HEK293 (cell line): ENCODE measurements around the gene OR2T4.

Experiments used
- FEZF1 ChIP-seq: fragments of 450-650 bp; formaldehyde crosslinking; IDR thresholded peaks from 2 replicates; pipeline ENCODE4 v1.5.1; 2016; ENCODE audit warnings: missing biosample characterization, missing genetic modification characterization
- HOXA7 ChIP-seq: sonication (generic); formaldehyde crosslinking; IDR thresholded peaks from 2 replicates; pipeline ENCODE4 v1.8.1; 2022; ENCODE audit warnings: missing genetic modification reagents, borderline replicate concordance
- ZFHX2 ChIP-seq: fragments of 450-650 bp; formaldehyde crosslinking; conservative IDR thresholded peaks from 2 replicates; pipeline ENCODE4 v1.5.1; 2016; ENCODE audit warnings: missing biosample characterization, missing genetic modification characterization
- ZFP3 ChIP-seq: fragments of 450-650 bp; formaldehyde crosslinking; IDR thresholded peaks from 2 replicates; pipeline ENCODE4 v1.5.1; 2016; ENCODE audit warnings: low read depth, missing biosample characterization, missing genetic modification characterization
- ZNF184 ChIP-seq: fragments of 450-650 bp; IDR thresholded peaks from 2 replicates; pipeline ENCODE4 v1.5.1; 2018; ENCODE audit warnings: missing biosample characterization, mild to moderate bottlenecking, missing genetic modification characterization
- ZNF24 ChIP-seq: fragments of 450-650 bp; formaldehyde crosslinking; IDR thresholded peaks from 2 replicates; pipeline ENCODE4 v1.5.1; 2016; ENCODE audit warnings: missing biosample characterization, missing genetic modification characterization
- ZNF335 ChIP-seq: fragments of 450-650 bp; formaldehyde crosslinking; conservative IDR thresholded peaks from 2 replicates; pipeline ENCODE4 v1.5.1; 2016; ENCODE audit warnings: missing biosample characterization, missing genetic modification characterization
- ZNF776 ChIP-seq: fragments of 450-650 bp; formaldehyde crosslinking; IDR thresholded peaks from 2 replicates; pipeline ENCODE4 v1.5.0; 2017; ENCODE audit warnings: missing biosample characterization, missing genetic modification characterization, borderline replicate concordance
- ZSCAN16 ChIP-seq: fragments of 450-650 bp; formaldehyde crosslinking; IDR thresholded peaks from 2 replicates; pipeline ENCODE4 v1.5.1; 2016; ENCODE audit warnings: missing biosample characterization, missing genetic modification characterization
- ZSCAN23 ChIP-seq: fragments of 450-650 bp; formaldehyde crosslinking; IDR thresholded peaks from 2 replicates; pipeline ENCODE4 v1.5.1; 2016; ENCODE audit warnings: missing biosample characterization, missing genetic modification characterization
- TF ChIP-seq, protein P1 (sequence below): fragments of 450-650 bp; formaldehyde crosslinking; IDR thresholded peaks from 2 replicates; pipeline ENCODE4 v1.5.1; 2016; ENCODE audit warnings: missing biosample characterization, missing genetic modification characterization
- TF ChIP-seq, protein P2 (sequence below): fragments of 450-650 bp; formaldehyde crosslinking; IDR thresholded peaks from 2 replicates; pipeline ENCODE4 v1.5.1; 2016; ENCODE audit warnings: missing biosample characterization, missing genetic modification characterization

DNA sequence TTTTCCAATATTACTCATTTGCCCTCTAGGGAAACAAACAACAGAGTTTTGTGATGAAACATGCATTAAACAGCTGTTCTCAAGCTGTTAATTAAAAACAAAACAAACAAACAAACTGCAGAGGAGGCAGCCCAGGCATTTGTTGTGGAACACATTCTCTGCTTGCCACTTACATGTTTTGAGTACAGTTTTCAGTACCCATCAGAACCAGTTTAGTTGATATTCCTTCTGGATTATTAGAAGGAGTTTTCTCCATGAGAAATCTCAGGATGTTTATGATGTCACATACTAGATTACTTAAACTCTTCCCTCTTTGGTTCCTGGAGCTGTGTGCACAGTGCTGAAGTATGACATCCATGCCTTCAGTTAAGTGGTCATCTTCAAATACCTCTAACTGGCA, 14.0 kb downstream of the OR2T4 start, which contains the start of gene OR2T6:
- TF ChIP-seq ZNF335 (tag by site-specific recombination) (no peak), ZNF184 (tag by site-specific recombination) (no peak), HOXA7 (CRISPR knock-in tag) (no peak), ZFP3 (tag by site-specific recombination) (no peak), ZNF776 (tag by site-specific recombination) (no peak), ZNF24 (tag by site-specific recombination) (no peak), ZSCAN16 (no peak), ZFHX2 (tag by site-specific recombination) (no peak), FEZF1 (tag by site-specific recombination) (no peak), ZSCAN23 (no peak)
- TF ChIP-seq, protein P1, sequence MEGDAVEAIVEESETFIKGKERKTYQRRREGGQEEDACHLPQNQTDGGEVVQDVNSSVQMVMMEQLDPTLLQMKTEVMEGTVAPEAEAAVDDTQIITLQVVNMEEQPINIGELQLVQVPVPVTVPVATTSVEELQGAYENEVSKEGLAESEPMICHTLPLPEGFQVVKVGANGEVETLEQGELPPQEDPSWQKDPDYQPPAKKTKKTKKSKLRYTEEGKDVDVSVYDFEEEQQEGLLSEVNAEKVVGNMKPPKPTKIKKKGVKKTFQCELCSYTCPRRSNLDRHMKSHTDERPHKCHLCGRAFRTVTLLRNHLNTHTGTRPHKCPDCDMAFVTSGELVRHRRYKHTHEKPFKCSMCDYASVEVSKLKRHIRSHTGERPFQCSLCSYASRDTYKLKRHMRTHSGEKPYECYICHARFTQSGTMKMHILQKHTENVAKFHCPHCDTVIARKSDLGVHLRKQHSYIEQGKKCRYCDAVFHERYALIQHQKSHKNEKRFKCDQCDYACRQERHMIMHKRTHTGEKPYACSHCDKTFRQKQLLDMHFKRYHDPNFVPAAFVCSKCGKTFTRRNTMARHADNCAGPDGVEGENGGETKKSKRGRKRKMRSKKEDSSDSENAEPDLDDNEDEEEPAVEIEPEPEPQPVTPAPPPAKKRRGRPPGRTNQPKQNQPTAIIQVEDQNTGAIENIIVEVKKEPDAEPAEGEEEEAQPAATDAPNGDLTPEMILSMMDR (tag by site-specific recombination) = no peak
- TF ChIP-seq, protein P2, sequence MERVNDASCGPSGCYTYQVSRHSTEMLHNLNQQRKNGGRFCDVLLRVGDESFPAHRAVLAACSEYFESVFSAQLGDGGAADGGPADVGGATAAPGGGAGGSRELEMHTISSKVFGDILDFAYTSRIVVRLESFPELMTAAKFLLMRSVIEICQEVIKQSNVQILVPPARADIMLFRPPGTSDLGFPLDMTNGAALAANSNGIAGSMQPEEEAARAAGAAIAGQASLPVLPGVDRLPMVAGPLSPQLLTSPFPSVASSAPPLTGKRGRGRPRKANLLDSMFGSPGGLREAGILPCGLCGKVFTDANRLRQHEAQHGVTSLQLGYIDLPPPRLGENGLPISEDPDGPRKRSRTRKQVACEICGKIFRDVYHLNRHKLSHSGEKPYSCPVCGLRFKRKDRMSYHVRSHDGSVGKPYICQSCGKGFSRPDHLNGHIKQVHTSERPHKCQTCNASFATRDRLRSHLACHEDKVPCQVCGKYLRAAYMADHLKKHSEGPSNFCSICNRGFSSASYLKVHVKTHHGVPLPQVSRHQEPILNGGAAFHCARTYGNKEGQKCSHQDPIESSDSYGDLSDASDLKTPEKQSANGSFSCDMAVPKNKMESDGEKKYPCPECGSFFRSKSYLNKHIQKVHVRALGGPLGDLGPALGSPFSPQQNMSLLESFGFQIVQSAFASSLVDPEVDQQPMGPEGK (tag by site-specific recombination) = no peak
